ENCODE measurements around the gene LIN37.

DNA sequence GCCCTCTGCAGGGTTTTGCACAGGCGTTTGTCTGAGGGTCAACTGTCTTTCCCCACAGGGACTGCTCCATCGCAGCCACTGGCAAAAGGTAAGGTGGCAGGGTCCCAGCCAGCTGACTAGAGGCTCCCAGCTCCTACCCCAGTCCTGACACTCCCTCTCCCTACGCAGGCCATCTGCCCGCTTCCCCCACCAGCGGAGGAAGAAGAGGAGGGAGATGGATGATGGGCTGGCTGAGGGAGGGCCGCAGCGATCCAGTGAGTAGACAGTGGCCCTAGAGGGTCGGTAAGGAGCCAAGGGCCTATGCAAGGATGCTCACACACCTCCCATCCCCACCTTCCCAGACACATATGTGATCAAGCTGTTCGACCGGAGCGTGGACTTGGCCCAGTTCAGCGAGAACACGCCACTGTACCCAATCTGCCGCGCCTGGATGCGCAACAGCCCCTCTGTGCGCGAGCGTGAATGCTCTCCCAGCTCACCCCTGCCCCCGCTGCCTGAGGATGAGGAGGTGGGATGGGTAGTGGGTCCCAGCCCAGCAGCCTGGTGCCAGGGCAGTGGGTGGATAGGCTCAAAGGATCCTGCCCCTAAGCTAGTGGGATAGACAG, 4.5 kb downstream of the LIN37 start:
- TF ChIP-seq, protein P1, sequence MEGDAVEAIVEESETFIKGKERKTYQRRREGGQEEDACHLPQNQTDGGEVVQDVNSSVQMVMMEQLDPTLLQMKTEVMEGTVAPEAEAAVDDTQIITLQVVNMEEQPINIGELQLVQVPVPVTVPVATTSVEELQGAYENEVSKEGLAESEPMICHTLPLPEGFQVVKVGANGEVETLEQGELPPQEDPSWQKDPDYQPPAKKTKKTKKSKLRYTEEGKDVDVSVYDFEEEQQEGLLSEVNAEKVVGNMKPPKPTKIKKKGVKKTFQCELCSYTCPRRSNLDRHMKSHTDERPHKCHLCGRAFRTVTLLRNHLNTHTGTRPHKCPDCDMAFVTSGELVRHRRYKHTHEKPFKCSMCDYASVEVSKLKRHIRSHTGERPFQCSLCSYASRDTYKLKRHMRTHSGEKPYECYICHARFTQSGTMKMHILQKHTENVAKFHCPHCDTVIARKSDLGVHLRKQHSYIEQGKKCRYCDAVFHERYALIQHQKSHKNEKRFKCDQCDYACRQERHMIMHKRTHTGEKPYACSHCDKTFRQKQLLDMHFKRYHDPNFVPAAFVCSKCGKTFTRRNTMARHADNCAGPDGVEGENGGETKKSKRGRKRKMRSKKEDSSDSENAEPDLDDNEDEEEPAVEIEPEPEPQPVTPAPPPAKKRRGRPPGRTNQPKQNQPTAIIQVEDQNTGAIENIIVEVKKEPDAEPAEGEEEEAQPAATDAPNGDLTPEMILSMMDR (conservative IDR thresholded peaks at IDR 0.05), result no peak
- TF ChIP-seq ZFX (IDR thresholded peaks at IDR 0.05), result no peak
